Gastroesophageal sphincter (tissue), 3 donors: ENCODE measurements around the gene PAFAH2.

Source experiments
- CTCF ChIP-seq, 4 experiments: fragments of 200-600 bp in 2 of 4; fragments of 450-650 bp in 2 of 4; sonication (generic) in 1 of 4; IDR thresholded peaks; one replicate each; pipeline ENCODE4 v1.5.1; 2017 to 2019; ENCODE audit warnings: antibody characterized with exemption in 4 of 4, mild to moderate bottlenecking in 2 of 4, moderate library complexity in 2 of 4
- EP300 ChIP-seq: sonication (generic); formaldehyde crosslinking; IDR thresholded peaks from one replicate; pipeline ENCODE4 v1.6.1; 2017; ENCODE audit warnings: antibody characterized with exemption, mild to moderate bottlenecking
- POLR2A ChIP-seq, 2 donors: fragments of 450-650 bp; IDR thresholded peaks; one replicate each; pipeline ENCODE4 v1.6.1; 2017; ENCODE audit warnings: antibody characterized with exemption in 2 of 2, mild to moderate bottlenecking in 2 of 2, moderate library complexity in 1 of 2
- POLR2AphosphoS5 ChIP-seq: sonication (generic); formaldehyde crosslinking; IDR thresholded peaks from one replicate; pipeline ENCODE4 v1.6.1; 2017; ENCODE audit warnings: antibody characterized with exemption

GRCh38 chr1:26037904-26038303, 40.0 kb upstream of the PAFAH2 start:
- TF ChIP-seq CTCF (IDR thresholded peaks at IDR 0.05) (no peak), POLR2A (IDR thresholded peaks at IDR 0.05) (no peak), POLR2AphosphoS5 (no peak), EP300 (no peak)
